RWPE2 (cell line): Measurements from ENCODE around the gene CFAP65.

Experiments used
- ATAC-seq: fragments of 200-7000 bp; cut with Tn5 transposase; 3 replicates; pipeline ENCODE4 v1.9.1; 2021; ENCODE audit warnings: low read depth
- DNase-seq: peaks from one replicate; pipeline ENCODE4 v3.0.0-alpha.2; 2020; ENCODE audit warnings: low spot score
- H3K27ac ChIP-seq: fragments of 450-650 bp; 2 replicates; pipeline ENCODE4 v1.5.1; 2017; ENCODE audit warnings: mild to moderate bottlenecking; ENCODE audit not compliant: poor library complexity, severe bottlenecking
- H3K27me3 ChIP-seq: fragments of 250-450 bp; sonication (Bioruptor Pico); 2 replicates; pipeline ENCODE4 v1.5.1; 2021; ENCODE audit warnings: mild to moderate bottlenecking, moderate library complexity; ENCODE audit not compliant: insufficient read depth, poor library complexity, severe bottlenecking
- H3K36me3 ChIP-seq: fragments of 250-450 bp; sonication (Bioruptor Pico); 2 replicates; pipeline ENCODE4 v1.5.1; 2020; ENCODE audit warnings: low read depth, mild to moderate bottlenecking, moderate library complexity
- H3K4me1 ChIP-seq: fragments of 250-450 bp; sonication (Bioruptor Pico); 2 replicates; pipeline ENCODE4 v1.5.1; 2021; ENCODE audit warnings: mild to moderate bottlenecking, moderate library complexity; ENCODE audit not compliant: insufficient read depth, poor library complexity, severe bottlenecking
- H3K4me3 ChIP-seq: fragments of 250-450 bp; sonication (Bioruptor Pico); 2 replicates; pipeline ENCODE4 v1.5.1; 2021; ENCODE audit warnings: mild to moderate bottlenecking, moderate library complexity; ENCODE audit not compliant: severe bottlenecking
- H3K9me3 ChIP-seq: fragments of 250-450 bp; sonication (Bioruptor Pico); 2 replicates; pipeline ENCODE4 v1.5.1; 2021; ENCODE audit warnings: mild to moderate bottlenecking, moderate library complexity; ENCODE audit not compliant: severe bottlenecking
- CTCF ChIP-seq: fragments of 450-650 bp; IDR thresholded peaks from one replicate; pipeline ENCODE4 v1.5.1; 2017; ENCODE audit warnings: mild to moderate bottlenecking, moderate library complexity; ENCODE audit not compliant: poor library complexity, severe bottlenecking

The CFAP65 gene

GRCh38 chr2:219031005-219031738 lies 10.1 kb downstream of the CFAP65 start:
- Histone ChIP-seq H3K4me1 (no peaks in the 10 kb centered on the region), H3K4me3 (no peak overlapping the region), H3K27ac (no peak overlapping the region), H3K36me3 (no peaks in the 10 kb centered on the region), H3K9me3 (no peaks in the 10 kb centered on the region), H3K27me3 (peaks cover 8% of the 10 kb centered on the region)
- TF ChIP-seq CTCF: no peak
- DNase-seq (no peak), ATAC-seq (no peak)

GRCh38 chr2:219030177-219030940 lies 11.0 kb downstream of the CFAP65 start:
- ATAC-seq (no peak), DNase-seq (no peak)
- TF ChIP-seq CTCF: no peak
- H3K36me3 ChIP-seq: no peaks in the 10 kb centered on the region
- no peaks in the 10 kb centered on the region for H3K9me3 ChIP-seq
- H3K4me1 ChIP-seq: no peaks in the 10 kb centered on the region
- H3K27ac ChIP-seq: no peak overlapping the region
- H3K27me3 ChIP-seq: peaks cover 8% of the 10 kb centered on the region
- no peak overlapping the region for H3K4me3 ChIP-seq

- Histone ChIP-seq H3K27me3 (peaks cover 8% of the 10 kb centered on the region), H3K4me1 (no peaks in the 10 kb centered on the region), H3K9me3 (no peaks in the 10 kb centered on the region), H3K36me3 (no peaks in the 10 kb centered on the region), H3K27ac (no peak overlapping the region), H3K4me3 (no peak overlapping the region)
- ATAC-seq (peak; percentile 85), DNase-seq (no peak)
- TF ChIP-seq CTCF: peak; percentile 92
Observed at GRCh38 chr2:219029829-219030165, 11.5 kb downstream of the CFAP65 start.

GRCh38 chr2:219028996-219029828 lies 12.1 kb downstream of the CFAP65 start:
- Histone ChIP-seq H3K27ac (no peak overlapping the region), H3K9me3 (no peaks in the 10 kb centered on the region), H3K36me3 (no peaks in the 10 kb centered on the region), H3K4me3 (no peak overlapping the region), H3K4me1 (no peaks in the 10 kb centered on the region), H3K27me3 (peaks cover 3% of the 10 kb centered on the region)
- TF ChIP-seq CTCF: no peak
- ATAC-seq: peak; percentile 8; the same call in 2 of the 3 replicates
- DNase-seq: no peak
